ENCODE data around the gene UBR2. TPM values are rescaled to one million over a fixed set of nuclear protein-coding genes. Genes with fewer than 3 reads are reported as not detected.

UBR2 gene
- total RNA-seq, 1 experiment from 2014 or later: 21.1 TPM

- no peak overlapping the region for H3K4me3 ChIP-seq
- H2AFZ ChIP-seq: no peak overlapping the region
- H3K27me3 ChIP-seq (ENCODE audit: insufficient read depth, low read depth): no peaks in the 10 kb centered on the region
- no peaks in the 10 kb centered on the region for H3K79me2 ChIP-seq (ENCODE audit: low read depth)
- no TSS peak for BruUV-seq (replicated peaks)
- no peak overlapping the region for H3K4me2 ChIP-seq
- H3K9me2 ChIP-seq (ENCODE audit: insufficient read depth): no peaks in the 10 kb centered on the region
- no peaks in the 10 kb centered on the region for H3K9me3 ChIP-seq (ENCODE audit: insufficient read depth, low read depth)
- no peak for DNase-seq
- ChIA-PET CTCF (no interaction called here), POLR2A (ENCODE audit: unreplicated experiment) (no interaction called here)
- H3K27ac ChIP-seq: no peak overlapping the region
- H3F3A ChIP-seq (ENCODE audit: insufficient read depth, low read depth): peaks cover 11% of the 10 kb centered on the region; the same call in 1 of the 2 replicates
- intact Hi-C loops (cut with micrococcal nuclease; ENCODE audit: unreplicated experiment): loop anchor here (5.0 kb wide), 1 partner anchor 36 kb away; no protein-coding TSS in a partner anchor
- no peak for TF ChIP-seq EZH2 (IDR thresholded peaks at IDR 0.05; ENCODE audit: low read depth)
- TF ChIP-seq, protein P1, sequence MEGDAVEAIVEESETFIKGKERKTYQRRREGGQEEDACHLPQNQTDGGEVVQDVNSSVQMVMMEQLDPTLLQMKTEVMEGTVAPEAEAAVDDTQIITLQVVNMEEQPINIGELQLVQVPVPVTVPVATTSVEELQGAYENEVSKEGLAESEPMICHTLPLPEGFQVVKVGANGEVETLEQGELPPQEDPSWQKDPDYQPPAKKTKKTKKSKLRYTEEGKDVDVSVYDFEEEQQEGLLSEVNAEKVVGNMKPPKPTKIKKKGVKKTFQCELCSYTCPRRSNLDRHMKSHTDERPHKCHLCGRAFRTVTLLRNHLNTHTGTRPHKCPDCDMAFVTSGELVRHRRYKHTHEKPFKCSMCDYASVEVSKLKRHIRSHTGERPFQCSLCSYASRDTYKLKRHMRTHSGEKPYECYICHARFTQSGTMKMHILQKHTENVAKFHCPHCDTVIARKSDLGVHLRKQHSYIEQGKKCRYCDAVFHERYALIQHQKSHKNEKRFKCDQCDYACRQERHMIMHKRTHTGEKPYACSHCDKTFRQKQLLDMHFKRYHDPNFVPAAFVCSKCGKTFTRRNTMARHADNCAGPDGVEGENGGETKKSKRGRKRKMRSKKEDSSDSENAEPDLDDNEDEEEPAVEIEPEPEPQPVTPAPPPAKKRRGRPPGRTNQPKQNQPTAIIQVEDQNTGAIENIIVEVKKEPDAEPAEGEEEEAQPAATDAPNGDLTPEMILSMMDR (conservative IDR thresholded peaks at IDR 0.05): no peak
- no peaks in the 10 kb centered on the region for H3K4me1 ChIP-seq (replicated peaks; ENCODE audit: insufficient read depth)
- H3K36me3 ChIP-seq (ENCODE audit: low read depth): 0 out of 2 replicates have a peak, but pooled peaks cover 6% of the 10 kb centered on the region
- no peaks in the 10 kb centered on the region for H4K20me1 ChIP-seq (ENCODE audit: insufficient read depth)
Observed at GRCh38 chr6:42690872-42691271, 127.0 kb downstream of the UBR2 start.

- H3K36me3 ChIP-seq (ENCODE audit: low read depth): 0 out of 2 replicates have a peak, but pooled peaks cover 6% of the 10 kb centered on the region
- no peak overlapping the region for H3K4me3 ChIP-seq
- peaks cover 11% of the 10 kb centered on the region; the same call in 1 of the 2 replicates for H3F3A ChIP-seq (ENCODE audit: insufficient read depth, low read depth)
- H2AFZ ChIP-seq: no peak overlapping the region
- H3K4me2 ChIP-seq: no peak overlapping the region
- H3K27me3 ChIP-seq (ENCODE audit: insufficient read depth, low read depth): no peaks in the 10 kb centered on the region
- BruUV-seq (replicated peaks): no TSS peak
- H3K79me2 ChIP-seq (ENCODE audit: low read depth): no peaks in the 10 kb centered on the region
- no peaks in the 10 kb centered on the region for H3K9me3 ChIP-seq (ENCODE audit: insufficient read depth, low read depth)
- DNase-seq: peak in 1 of 2 experiments; percentile 36
- CTCF ChIA-PET: interaction anchor here (0.6 to 1.2 kb wide), 2 partner anchors 11 to 34 kb away, joined by 5 read pairs; no protein-coding TSS in a partner anchor
- H3K27ac ChIP-seq: no peak overlapping the region
- H3K4me1 ChIP-seq (replicated peaks; ENCODE audit: insufficient read depth): no peaks in the 10 kb centered on the region
- no peaks in the 10 kb centered on the region for H4K20me1 ChIP-seq (ENCODE audit: insufficient read depth)
- no peak for TF ChIP-seq EZH2 (IDR thresholded peaks at IDR 0.05; ENCODE audit: low read depth)
- TF ChIP-seq, protein P1 (conservative IDR thresholded peaks at IDR 0.05): no peak
- intact Hi-C loops (cut with micrococcal nuclease; ENCODE audit: unreplicated experiment): loop anchor here (5.0 kb wide), 1 partner anchor 35 kb away; no protein-coding TSS in a partner anchor
- POLR2A ChIA-PET (ENCODE audit: unreplicated experiment): interaction anchor here (0.5 to 0.7 kb wide), 4 partner anchors 54 to 278 kb away, joined by 3 to 7 read pairs (median 4); partner anchors contain the start of gene RPL7L1
- no peaks in the 10 kb centered on the region for H3K9me2 ChIP-seq (ENCODE audit: insufficient read depth)
Observed at GRCh38 chr6:42692137-42692911, 128.5 kb downstream of the UBR2 start.

- no TSS peak for BruUV-seq (replicated peaks)
- H3K27ac ChIP-seq: no peak overlapping the region
- H3K4me1 ChIP-seq (replicated peaks; ENCODE audit: insufficient read depth): no peaks in the 10 kb centered on the region
- H3K27me3 ChIP-seq (ENCODE audit: insufficient read depth, low read depth): no peaks in the 10 kb centered on the region
- no peaks in the 10 kb centered on the region for H3K79me2 ChIP-seq (ENCODE audit: low read depth)
- H4K20me1 ChIP-seq (ENCODE audit: insufficient read depth): no peaks in the 10 kb centered on the region
- no peak overlapping the region for H3K4me2 ChIP-seq
- H3K9me2 ChIP-seq (ENCODE audit: insufficient read depth): no peaks in the 10 kb centered on the region
- H3K36me3 ChIP-seq (ENCODE audit: low read depth): no peaks in the 10 kb centered on the region
- peaks cover 9% of the 10 kb centered on the region; the same call in 1 of the 2 replicates for H3F3A ChIP-seq (ENCODE audit: insufficient read depth, low read depth)
- TF ChIP-seq, protein P1 (conservative IDR thresholded peaks at IDR 0.05): no peak
- H3K4me3 ChIP-seq: no peak overlapping the region
- POLR2A ChIA-PET (ENCODE audit: unreplicated experiment): interaction anchor here (0.6 kb wide), 1 partner anchor 11 kb away, joined by 3 read pairs; no protein-coding TSS in a partner anchor
- CTCF ChIA-PET: no interaction called here
- intact Hi-C loops (cut with micrococcal nuclease; ENCODE audit: unreplicated experiment): loop anchor here (5.0 kb wide), 1 partner anchor 33 kb away; no protein-coding TSS in a partner anchor
- no peaks in the 10 kb centered on the region for H3K9me3 ChIP-seq (ENCODE audit: insufficient read depth, low read depth)
- DNase-seq: no peak
- H2AFZ ChIP-seq: no peak overlapping the region
Observed at GRCh38 chr6:42693725-42694323, 130.0 kb downstream of the UBR2 start.

Data from PC-9 (cell line).